ENCODE results near the gene PARP3.
"Not testable (repeated sequence)": the region's sequence is repeated elsewhere in the genome, so short reads cannot be mapped to it uniquely, and the experiment has no call there.

The PARP3 gene

GRCh38 chr3:51941798-51942602 is at the start of gene PARP3, which contains the start of gene RRP9:
PARP3 (plus strand) TSS chr3:51942363; CDS start chr3:51943356, 993 bp downstream.
RRP9 (minus strand) TSS chr3:51941904; CDS start chr3:51941867, 37 bp downstream.
- DNase-seq: peak; percentile 100

- DNase-seq: no peak
Measured at GRCh38 chr3:51894391-51894790, 47.8 kb upstream of the PARP3 start.

- DNase-seq: peak; percentile 11
Measured at GRCh38 chr3:51894939-51895338, 47.2 kb upstream of the PARP3 start.

GRCh38 chr3:51896607-51897305 is 45.4 kb upstream of the PARP3 start:
- DNase-seq: no peak

- DNase-seq: no peak
Measured at GRCh38 chr3:51897391-51897790, 44.8 kb upstream of the PARP3 start.

GRCh38 chr3:51900043-51900442 is 42.1 kb upstream of the PARP3 start:
- not testable (repeated sequence) for DNase-seq

- not testable (repeated sequence) for DNase-seq
Measured at GRCh38 chr3:51902361-51902760, 39.8 kb upstream of the PARP3 start.

GRCh38 chr3:51904034-51904823 is 37.9 kb upstream of the PARP3 start:
- DNase-seq: no peak

- no peak for DNase-seq
Measured at GRCh38 chr3:51908026-51908425, 34.1 kb upstream of the PARP3 start.

GRCh38 chr3:51916418-51916817 is 25.7 kb upstream of the PARP3 start:
- no peak for DNase-seq

- no peak for DNase-seq
Measured at GRCh38 chr3:51921081-51921578, 21.0 kb upstream of the PARP3 start.

GRCh38 chr3:51927061-51927977 is 14.8 kb upstream of the PARP3 start:
- no peak for DNase-seq

- DNase-seq: no peak
Measured at GRCh38 chr3:51928438-51928837, 13.7 kb upstream of the PARP3 start.

- DNase-seq: not testable (repeated sequence)
Measured at GRCh38 chr3:51928981-51929380, 13.2 kb upstream of the PARP3 start.

GRCh38 chr3:51929420-51930003 is 12.7 kb upstream of the PARP3 start:
- no peak for DNase-seq

- no peak for DNase-seq
Measured at GRCh38 chr3:51930439-51930838, 11.7 kb upstream of the PARP3 start.

- DNase-seq: no peak
Measured at GRCh38 chr3:51931756-51932155, 10.4 kb upstream of the PARP3 start.

GRCh38 chr3:51932471-51933370 is 9.4 kb upstream of the PARP3 start:
- DNase-seq: no peak

GRCh38 chr3:51933471-51934138 is 8.6 kb upstream of the PARP3 start:
- no peak for DNase-seq
